ENCODE measurements around the gene PDGFA.

The PDGFA gene

DNA sequence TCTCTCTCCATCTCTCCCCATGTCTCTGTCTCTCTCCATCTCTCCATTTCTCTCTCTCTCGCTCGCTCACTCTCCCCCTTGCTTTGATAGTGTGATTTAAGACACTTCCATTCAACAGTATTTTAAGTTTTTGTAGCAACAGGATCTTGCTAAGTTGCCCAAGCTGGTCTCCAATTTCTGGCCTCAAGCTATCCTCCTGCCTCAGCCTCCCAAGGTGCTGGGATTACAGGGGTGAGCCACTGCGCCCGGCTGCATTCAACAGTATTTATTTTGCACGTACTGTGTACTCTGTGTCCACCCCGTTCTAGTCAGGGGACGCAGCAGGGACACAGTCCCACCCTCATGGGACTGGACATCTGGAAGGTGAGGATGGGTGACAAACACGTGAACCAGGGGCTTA, 14.4 kb upstream of the PDGFA start:
- no peak for DNase-seq

- DNase-seq = no peak
Observed at GRCh38 chr7:533266-533665, 13.6 kb upstream of the PDGFA start.

GRCh38 chr7:532379-533143, 12.9 kb upstream of the PDGFA start:
- DNase-seq = no peak

- no peak for DNase-seq
Observed at GRCh38 chr7:531777-532176, 12.1 kb upstream of the PDGFA start.

GRCh38 chr7:528451-528850, 8.8 kb upstream of the PDGFA start:
- no peak for DNase-seq

DNA sequence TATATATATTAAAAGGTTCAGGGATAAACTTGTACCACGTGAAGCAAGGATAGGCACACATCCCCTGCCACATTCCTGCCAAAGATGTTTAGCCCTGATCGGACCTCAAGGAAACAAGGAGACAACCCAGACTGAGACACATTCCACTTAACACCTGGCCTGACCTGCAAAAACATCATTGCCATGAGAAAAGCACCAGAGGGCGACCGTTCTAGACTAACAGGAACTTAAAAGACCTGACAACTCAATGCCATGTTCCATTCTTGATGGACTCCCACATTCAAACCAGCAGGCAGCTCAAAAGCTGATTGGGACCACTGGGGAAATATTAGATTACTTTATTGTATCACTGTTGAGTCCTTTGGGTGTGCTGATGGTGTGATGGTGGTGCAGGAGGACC, 8.1 kb upstream of the PDGFA start:
- DNase-seq = no peak

DNA sequence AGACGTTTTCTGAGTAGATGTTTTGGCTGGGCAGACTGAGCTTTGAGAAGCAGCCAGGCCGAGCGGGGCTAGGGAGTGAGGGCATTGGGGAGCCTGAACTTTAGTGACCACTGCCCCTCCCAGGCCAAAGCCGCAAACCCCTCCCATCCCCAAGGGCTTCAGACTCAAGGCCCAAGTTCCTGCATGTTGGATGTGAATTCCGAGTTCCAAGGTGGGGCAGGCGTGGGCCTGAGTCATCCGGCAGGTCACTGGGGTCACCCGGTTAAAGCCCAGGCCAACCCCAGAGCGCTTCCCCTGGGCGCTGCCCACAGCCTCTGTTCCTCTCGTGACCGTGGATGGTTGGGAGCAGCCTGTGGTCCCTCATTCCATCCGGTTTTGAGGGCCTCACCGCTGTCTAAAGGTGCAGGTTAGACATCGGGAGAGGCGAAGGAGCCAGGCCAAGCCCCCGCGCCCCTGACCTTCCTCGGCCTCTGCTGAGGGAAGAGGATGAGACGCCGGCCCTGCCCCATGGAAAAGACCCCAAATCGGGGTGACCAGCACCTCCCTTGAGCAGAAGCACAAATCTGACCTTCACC, 6.9 kb upstream of the PDGFA start:
- no peak for DNase-seq

- DNase-seq = no peak
Observed at GRCh38 chr7:525740-526139, 6.1 kb upstream of the PDGFA start.

DNA sequence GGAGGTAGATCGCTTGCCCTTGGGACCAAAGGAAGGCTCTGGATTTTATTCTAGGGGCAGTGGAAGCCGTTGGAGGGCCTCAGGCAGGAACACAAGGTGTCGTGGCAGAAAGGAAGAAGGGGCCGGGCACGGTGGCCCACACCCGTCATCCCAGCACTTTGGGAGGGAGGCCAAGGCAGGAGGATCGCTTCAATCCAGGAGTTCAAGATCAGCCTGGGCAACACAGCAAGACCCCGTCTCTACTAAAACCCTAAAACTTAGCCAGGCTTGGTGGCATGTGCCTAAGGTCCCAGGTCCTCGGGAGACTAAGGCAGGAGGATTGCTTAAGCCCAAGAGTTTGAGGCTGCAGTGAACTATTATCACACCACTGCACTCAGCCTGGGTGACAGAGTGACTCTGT, 5.2 kb upstream of the PDGFA start:
- no peak for DNase-seq

GRCh38 chr7:523347-524336, 4.0 kb upstream of the PDGFA start:
- no peak for DNase-seq

- no peak for DNase-seq
Observed at GRCh38 chr7:522951-523314, 3.3 kb upstream of the PDGFA start.

DNA sequence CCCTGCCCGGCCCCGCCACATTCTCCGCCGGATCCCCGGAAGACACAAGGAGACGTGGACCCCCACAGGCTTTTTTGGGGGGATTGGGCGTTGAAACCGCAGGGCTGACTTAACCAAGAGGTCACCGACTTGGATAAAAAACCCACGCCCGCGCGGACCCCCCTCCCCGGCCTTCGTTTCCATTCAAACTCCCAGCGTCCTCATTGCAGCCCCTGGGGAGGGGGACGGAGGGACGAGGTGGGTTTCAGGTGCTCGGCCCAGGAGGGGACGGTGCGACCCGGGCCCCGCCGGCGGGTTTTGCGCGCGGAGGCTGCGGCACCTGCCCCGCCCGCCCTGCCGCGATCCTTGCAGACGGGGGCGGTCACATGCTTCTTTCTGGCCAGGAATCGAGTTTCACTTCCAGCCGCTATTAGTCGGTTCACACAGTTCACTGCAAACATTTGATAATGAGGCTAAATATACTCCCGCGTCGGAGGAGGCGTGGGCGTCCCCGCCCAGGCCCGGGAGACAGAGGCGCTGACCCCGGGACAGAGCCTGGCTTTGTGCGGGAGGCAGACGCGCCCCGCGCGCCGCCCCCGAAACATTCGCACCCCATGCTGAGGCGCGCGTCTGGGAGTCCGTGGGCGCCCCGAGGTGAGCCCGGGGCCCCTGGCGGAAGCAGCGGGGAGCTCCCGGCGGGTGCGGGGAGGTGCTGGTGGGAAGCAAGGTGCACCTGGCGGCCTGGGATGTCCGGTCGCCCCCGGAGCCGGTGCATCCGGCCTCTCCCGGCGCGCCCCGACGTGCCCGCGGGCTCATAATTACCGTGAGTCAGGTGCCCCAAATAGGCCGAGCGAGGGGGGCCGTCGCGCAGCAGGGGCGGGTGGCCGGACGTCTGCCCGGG, 2.7 kb upstream of the PDGFA start:
- DNase-seq = no peak

DNA sequence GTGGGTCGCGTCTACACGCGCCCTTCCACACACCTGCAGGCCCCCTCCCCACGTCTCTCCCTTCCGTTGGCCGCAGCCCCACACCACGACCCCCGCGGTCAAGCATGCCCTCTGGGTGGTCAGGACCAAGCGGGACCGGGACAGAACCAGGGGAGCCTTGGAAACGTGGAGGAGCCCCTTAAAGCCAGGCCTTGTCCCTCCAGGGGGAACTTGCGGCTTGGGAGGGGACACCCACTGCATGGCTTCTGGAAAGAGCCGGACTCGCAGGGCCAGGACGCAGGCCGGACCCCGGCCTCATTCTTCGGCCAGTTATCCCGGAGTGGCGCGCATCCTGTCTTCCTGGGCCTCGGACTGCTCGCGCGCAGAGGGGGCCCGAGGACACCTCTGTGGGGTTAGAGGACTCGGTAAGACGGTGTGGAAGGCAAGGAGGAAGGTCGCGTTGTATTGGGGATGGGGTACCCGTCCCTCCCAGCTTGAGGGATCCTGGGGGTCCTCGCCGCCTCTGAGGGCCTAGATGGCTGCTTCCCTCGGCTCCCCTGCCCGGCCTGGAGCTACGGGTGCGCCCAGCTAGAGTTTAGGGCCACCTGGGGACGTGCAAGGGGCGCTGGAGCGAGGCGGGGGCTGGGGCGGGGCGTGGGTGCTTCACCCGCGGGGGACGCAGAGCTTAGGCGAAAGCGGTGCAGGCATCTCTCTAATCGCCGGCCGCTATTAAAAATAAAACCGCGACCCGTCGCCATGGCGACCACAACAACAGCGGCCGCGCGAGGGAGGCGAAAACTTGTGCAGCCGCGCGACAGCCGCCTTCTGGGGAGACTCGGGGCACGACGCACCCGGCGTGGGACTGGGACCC, 1.8 kb upstream of the PDGFA start:
- DNase-seq = no peak

GRCh38 chr7:520503-521161, 986 bp upstream of the PDGFA start:
- DNase-seq = no peak

DNA sequence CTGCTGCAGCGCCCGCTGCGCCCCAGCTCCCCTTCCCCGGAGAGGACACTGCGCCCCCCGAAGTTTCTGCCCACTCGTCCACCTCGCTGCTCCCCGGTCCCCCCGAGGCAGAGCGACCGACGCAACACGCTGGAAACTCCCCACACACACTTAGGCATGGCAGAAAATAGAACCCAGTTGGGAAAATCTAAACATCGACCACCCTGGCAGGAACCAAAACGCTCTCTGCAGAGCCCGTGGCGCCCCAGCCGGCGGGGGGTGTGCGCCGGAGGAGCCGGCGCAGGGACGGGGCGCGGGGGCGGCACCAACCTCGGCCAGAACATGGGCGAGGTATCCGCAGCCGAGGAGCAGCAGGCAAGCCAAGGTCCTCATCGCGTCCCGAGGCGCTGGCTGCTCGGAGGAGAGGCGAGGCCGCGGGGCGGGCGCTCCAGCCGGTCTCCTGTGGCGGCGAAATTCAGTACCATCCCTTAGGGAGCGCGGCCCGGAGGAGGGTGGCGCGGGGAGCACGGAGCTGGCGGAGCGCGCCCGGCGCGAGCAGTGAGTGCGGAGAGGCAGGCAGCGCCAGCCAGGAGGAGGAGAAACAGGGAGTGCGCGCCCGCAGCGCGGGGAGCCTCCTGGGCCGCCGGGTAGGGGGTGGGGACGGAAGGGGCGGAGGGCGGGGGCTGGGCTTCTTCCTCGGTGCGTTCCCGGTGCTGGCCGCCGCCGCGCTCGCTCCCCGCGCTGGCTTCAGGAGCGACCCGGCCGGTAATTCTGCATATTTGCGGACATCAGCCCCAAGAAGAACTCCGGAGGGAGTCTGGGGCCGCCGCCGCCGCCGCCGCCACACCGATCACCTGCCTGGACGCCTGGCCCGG, 789 bp downstream of the PDGFA start:
- peak; percentile 39 for DNase-seq

DNA sequence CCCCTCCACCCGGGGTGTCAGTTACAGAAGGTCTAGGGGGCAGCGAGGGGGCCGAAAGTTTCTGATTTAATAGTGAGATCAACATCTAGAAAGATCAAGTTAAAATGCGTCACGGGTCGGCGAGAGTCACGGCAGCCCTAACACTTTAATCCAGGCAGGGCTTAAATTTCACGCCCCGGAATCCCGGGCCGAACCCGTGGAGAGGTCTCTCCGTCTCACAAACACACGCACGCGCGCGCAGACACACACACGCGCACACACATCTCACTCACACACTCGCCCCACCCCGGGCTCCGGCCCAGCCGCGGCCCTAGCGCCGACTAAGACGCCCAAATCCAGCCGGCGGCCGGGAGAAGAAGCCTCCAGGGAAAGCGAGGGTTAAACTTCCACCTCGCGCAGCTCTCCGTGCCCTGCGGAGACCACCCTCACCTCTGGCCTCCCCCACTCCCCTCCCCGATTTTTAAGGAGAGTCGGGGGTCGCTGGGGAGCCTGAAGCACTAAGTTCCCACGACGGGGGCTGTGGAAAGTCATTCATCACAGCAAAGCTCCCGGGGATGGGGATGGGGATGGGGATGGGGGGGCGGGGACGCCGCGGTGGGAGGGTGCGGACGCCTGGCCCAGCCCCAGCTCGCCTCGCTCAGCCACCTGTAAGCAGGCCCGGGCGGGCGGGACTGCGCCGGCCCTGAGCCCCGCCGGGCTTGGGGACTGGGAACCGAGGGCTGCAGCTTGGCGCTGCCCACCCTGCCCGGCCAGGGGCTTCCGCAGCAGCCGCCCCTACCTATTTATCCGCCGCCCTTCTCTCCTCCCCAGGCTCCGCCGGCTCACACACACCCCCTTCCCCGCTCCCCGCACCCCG, 1.6 kb downstream of the PDGFA start:
- DNase-seq = no peak

DNA sequence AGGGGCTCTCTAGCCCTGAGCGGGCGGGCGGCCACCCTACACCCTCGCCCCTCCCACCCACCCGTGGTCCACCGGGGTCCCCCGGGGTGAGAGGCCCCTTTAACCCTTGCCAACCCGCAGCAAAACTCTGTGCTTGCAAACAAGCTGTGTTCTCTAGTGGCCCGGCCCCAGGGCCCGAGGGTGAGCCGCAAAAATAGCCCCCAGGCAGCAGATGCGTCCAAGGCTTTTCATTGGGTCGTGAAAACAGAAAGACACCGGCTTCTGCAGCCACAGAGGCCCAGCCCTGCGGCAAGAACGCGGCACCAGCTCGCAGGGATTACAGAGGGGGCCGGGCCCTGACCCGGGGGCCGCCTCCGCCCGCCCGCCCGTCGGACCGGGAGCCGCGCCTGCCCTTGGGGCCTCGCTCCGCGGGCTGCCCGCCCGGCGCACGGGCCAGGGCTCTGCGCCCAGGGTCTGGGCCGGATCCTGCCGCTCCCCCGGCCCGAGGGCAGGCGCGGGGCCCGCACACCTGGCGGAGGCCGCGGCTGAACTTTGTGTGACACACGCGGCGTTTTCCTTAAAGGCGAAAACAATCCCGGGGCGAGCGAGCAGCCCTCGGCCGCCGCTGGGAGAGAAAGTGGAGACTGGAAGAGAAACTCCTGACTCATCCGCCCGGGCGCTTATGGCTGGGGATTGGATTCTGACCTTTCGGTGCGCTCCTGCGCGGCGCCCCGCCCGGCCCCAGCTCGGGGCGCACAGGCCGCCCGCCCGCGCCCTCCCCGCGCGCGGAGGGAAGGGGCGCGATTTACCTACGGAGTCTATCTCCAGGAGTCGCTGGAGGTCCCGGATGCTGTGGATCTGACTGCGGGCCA, 2.8 kb downstream of the PDGFA start:
- DNase-seq = no peak

DNA sequence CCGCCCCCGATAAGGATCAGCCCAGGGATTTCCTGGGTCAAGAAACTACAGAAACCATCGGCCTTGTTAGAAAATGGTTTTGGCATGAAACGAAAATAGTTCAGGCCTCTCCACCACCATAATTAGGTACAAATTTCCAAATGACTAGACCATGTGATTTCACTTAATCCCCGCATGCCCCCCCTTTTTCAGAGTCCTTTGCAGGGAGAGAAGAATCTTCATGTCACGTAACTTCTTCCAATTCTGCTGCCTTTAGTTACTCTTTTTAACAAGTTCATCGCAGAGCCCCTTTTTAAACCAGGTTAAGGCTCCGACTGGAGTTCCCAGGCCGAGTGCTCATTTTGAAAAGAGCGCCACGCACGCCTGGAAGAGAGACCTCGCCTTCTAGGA, 3.4 kb downstream of the PDGFA start:
- no peak for DNase-seq
